NCI-H524 treated with DMSO at 0.1 percent for 48 hours (cell line): ENCODE data around the gene CST1.

ENCODE experiments used
- DNase-seq: peaks from one replicate; lab custom pipeline; 2025; lab: John Stamatoyannopoulos, UW

The CST1 gene

GRCh38 chr20:23702021-23702420 is 48.7 kb downstream of the CST1 start:
- no peak for DNase-seq

GRCh38 chr20:23700931-23701330 is 49.8 kb downstream of the CST1 start:
- DNase-seq, result no peak

- no peak for DNase-seq
These were observed 52.8 kb downstream of the CST1 start for GRCh38 chr20:23697947-23698346.
